IPS-15b (cell line): ENCODE data around the gene KDM5A.
"Not testable (repeated sequence)": the region's sequence is repeated elsewhere in the genome, so short reads cannot be mapped to it uniquely, and the experiment has no call there.

Source experiments
- H3K27me3 ChIP-seq: one replicate; pipeline ENCODE4 v1.6.1; 2013; ENCODE audit warnings: low read length; ENCODE audit not compliant: control insufficient read depth, insufficient read depth
- H3K36me3 ChIP-seq: one replicate; pipeline ENCODE4 v1.6.1; 2013; ENCODE audit warnings: low read length; ENCODE audit not compliant: control insufficient read depth, insufficient read depth
- H3K4me1 ChIP-seq: one replicate; pipeline ENCODE4 v1.6.1; 2013; ENCODE audit warnings: mild to moderate bottlenecking, low read length; ENCODE audit not compliant: control insufficient read depth, insufficient read depth
- H3K4me3 ChIP-seq: one replicate; pipeline ENCODE4 v1.5.1; 2013; ENCODE audit warnings: low read depth, low read length
- H3K9ac ChIP-seq: one replicate; pipeline ENCODE4 v1.6.1; 2013; ENCODE audit warnings: low read depth, mild to moderate bottlenecking, low read length
- H3K9me3 ChIP-seq: one replicate; pipeline ENCODE4 v1.6.1; 2013; ENCODE audit warnings: mild to moderate bottlenecking, low read length; ENCODE audit not compliant: control insufficient read depth, insufficient read depth

The KDM5A gene

GRCh38 chr12:389142-390096 is at the start of gene KDM5A:
Gene KDM5A, minus strand, starts transcription at chr12:389320. Its CDS starts 229 bp downstream, at chr12:389091.
- H3K9ac ChIP-seq = peak within 1 kb of the TSS; percentile 94
- peak within 1 kb of the TSS; percentile 96 for H3K4me3 ChIP-seq
- no peaks in the 10 kb centered on the region for H3K36me3 ChIP-seq
- no peaks in the 10 kb centered on the region for H3K9me3 ChIP-seq
- H3K4me1 ChIP-seq = peaks cover 5% of the 10 kb centered on the region
- no peaks in the 10 kb centered on the region for H3K27me3 ChIP-seq

- H3K9ac ChIP-seq, H3K27me3 ChIP-seq, H3K9me3 ChIP-seq, H3K4me1 ChIP-seq, H3K4me3 ChIP-seq: not testable (repeated sequence)
- peaks cover 28% of the 10 kb centered on the region for H3K36me3 ChIP-seq
Measured at GRCh38 chr12:435737-436136, 46.6 kb upstream of the KDM5A start.

DNA sequence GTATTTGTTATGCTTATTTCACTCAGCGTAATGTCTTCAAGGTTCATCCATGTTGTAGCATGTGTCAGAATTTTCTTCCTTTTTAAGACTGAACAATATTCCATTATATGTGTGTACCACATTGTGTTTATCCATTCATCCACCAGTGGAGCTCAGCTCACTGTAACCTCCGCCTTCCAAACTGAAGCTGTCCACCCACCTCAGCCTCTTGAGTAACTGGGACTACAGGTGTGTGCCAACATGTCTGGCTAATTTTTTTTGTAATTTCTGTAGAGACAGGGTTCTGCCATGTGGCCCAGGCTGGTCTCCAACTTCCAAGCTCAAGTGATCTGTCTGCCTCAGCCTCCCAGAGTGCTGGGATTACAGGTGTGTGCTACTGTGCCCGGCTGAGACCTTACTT is 33.4 kb upstream of the KDM5A start:
- Histone ChIP-seq H3K4me3 (no peak overlapping the region), H3K27me3 (no peaks in the 10 kb centered on the region), H3K9ac (no peak overlapping the region), H3K9me3 (no peaks in the 10 kb centered on the region), H3K36me3 (peaks cover 18% of the 10 kb centered on the region), H3K4me1 (no peaks in the 10 kb centered on the region)

- H3K9me3 ChIP-seq = no peaks in the 10 kb centered on the region
- H3K36me3 ChIP-seq = peaks cover 32% of the 10 kb centered on the region
- no peak overlapping the region for H3K4me3 ChIP-seq
- H3K27me3 ChIP-seq = no peaks in the 10 kb centered on the region
- no peak overlapping the region for H3K9ac ChIP-seq
- no peaks in the 10 kb centered on the region for H3K4me1 ChIP-seq
Measured at GRCh38 chr12:418432-418831, 29.3 kb upstream of the KDM5A start.

DNA sequence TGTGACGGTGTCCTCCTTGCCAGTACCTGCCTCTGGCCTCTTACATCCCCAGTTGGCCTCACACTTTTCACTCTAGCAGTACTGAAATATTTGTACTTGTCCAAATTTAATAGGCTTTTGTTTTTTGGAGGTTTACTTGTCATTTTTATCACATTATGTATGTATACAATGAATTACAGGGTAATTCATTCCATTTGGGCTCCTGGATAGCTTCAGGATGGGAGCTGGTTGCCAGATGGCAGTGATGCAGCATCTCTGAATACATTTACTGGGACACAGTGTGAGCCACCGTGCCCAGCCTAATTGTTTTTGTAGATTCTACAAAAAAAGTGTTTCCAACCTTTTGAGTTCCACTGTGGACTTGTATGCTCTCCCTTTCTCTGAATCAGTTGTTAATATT is 25.7 kb upstream of the KDM5A start:
- H3K27me3 ChIP-seq = no peaks in the 10 kb centered on the region
- no peak overlapping the region for H3K4me3 ChIP-seq
- H3K4me1 ChIP-seq = no peaks in the 10 kb centered on the region
- no peaks in the 10 kb centered on the region for H3K9me3 ChIP-seq
- peaks cover 34% of the 10 kb centered on the region for H3K36me3 ChIP-seq
- no peak overlapping the region for H3K9ac ChIP-seq

DNA sequence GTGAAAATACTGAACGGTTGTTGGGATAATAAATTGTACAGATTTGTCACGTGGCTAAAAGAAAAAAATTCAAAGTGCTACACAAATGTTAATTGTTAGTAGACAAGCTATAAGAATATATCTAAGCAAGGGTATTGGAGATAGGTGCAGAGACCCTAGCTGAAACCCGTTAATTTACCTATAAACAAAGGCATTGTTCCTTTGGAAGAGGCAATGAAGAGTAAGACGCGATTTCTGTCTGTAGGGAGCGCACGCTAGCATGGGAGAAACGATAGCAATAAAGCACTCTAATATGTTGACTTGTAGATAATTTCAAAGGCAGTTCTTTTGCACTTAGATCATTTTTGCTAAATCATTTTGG is 12.9 kb upstream of the KDM5A start:
- Histone ChIP-seq H3K4me3 (peak overlapping the region; percentile 99), H3K27me3 (no peaks in the 10 kb centered on the region), H3K9me3 (no peaks in the 10 kb centered on the region), H3K4me1 (peaks cover 6% of the 10 kb centered on the region), H3K36me3 (peaks cover 6% of the 10 kb centered on the region), H3K9ac (peak overlapping the region; percentile 95)

GRCh38 chr12:401235-402028 is 12.3 kb upstream of the KDM5A start, which contains the start of gene CCDC77:
Gene CCDC77, plus strand, starts transcription at chr12:401644. Its CDS starts 7,740 bp downstream, at chr12:409384.
- Histone ChIP-seq H3K9me3 (no peaks in the 10 kb centered on the region), H3K27me3 (no peaks in the 10 kb centered on the region), H3K36me3 (peaks cover 3% of the 10 kb centered on the region), H3K4me1 (peaks cover 6% of the 10 kb centered on the region), H3K9ac (peak within 1 kb of the TSS; percentile 95), H3K4me3 (peak within 1 kb of the TSS; percentile 99)

GRCh38 chr12:400828-401227 is 11.7 kb upstream of the KDM5A start:
- Histone ChIP-seq H3K9me3 (no peaks in the 10 kb centered on the region), H3K27me3 (no peaks in the 10 kb centered on the region), H3K36me3 (peaks cover 1% of the 10 kb centered on the region), H3K9ac (no peak overlapping the region), H3K4me3 (peak overlapping the region; percentile 99), H3K4me1 (peaks cover 6% of the 10 kb centered on the region)

GRCh38 chr12:388541-389141 is 479 bp downstream of the KDM5A start:
- Histone ChIP-seq H3K4me3 (peak overlapping the region; percentile 96), H3K4me1 (peaks cover 5% of the 10 kb centered on the region)

GRCh38 chr12:388012-388411 is 1.1 kb downstream of the KDM5A start:
- no peaks in the 10 kb centered on the region for H3K9me3 ChIP-seq
- peak overlapping the region; percentile 96 for H3K4me3 ChIP-seq
- H3K36me3 ChIP-seq = peaks cover 3% of the 10 kb centered on the region
- peaks cover 5% of the 10 kb centered on the region for H3K4me1 ChIP-seq
- no peaks in the 10 kb centered on the region for H3K27me3 ChIP-seq
- H3K9ac ChIP-seq = peak overlapping the region; percentile 94

More at GRCh38 chr12:388541-389141, 479 bp downstream of the KDM5A start:
- Histone ChIP-seq H3K9ac (peak overlapping the region; percentile 94), H3K9me3 (no peaks in the 10 kb centered on the region), H3K36me3 (no peaks in the 10 kb centered on the region), H3K27me3 (no peaks in the 10 kb centered on the region)

DNA sequence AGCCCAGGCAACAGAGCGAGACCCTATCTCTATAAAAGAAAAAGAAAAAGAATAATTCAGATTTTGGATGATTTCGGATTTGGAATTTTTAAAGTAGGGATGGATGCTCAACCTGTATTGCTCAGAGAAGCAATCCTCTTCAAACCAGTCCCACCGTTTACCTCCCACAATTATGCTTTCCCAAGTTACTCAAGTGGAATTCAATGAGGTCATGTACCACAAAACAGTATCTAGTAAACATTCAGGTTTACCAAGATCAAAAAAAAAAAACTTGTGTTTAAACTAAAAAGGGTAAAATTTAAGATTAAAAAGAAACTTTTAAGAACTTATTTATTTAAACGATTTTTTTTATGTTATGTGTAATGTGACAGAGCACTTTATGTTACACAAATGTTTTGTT is 2.5 kb downstream of the KDM5A start:
- no peaks in the 10 kb centered on the region for H3K9me3 ChIP-seq
- H3K27me3 ChIP-seq = no peaks in the 10 kb centered on the region
- peaks cover 5% of the 10 kb centered on the region for H3K4me1 ChIP-seq
- H3K9ac ChIP-seq = no peak overlapping the region
- H3K4me3 ChIP-seq = no peak overlapping the region
- peaks cover 9% of the 10 kb centered on the region for H3K36me3 ChIP-seq
